Gastroesophageal sphincter (tissue), 3 donors: ENCODE results near the gene ASB14.

ENCODE experiments used
- CTCF ChIP-seq, 4 experiments: fragments of 200-600 bp in 2 of 4; fragments of 450-650 bp in 2 of 4; sonication (generic) in 1 of 4; IDR thresholded peaks; one replicate each; pipeline ENCODE4 v1.5.1; 2017 to 2019; ENCODE audit warnings: antibody characterized with exemption in 4 of 4, mild to moderate bottlenecking in 2 of 4, moderate library complexity in 2 of 4
- POLR2A ChIP-seq, 2 donors: fragments of 450-650 bp; IDR thresholded peaks; one replicate each; pipeline ENCODE4 v1.6.1; 2017; ENCODE audit warnings: antibody characterized with exemption in 2 of 2, mild to moderate bottlenecking in 2 of 2, moderate library complexity in 1 of 2
- POLR2AphosphoS5 ChIP-seq: sonication (generic); formaldehyde crosslinking; IDR thresholded peaks from one replicate; pipeline ENCODE4 v1.6.1; 2017; ENCODE audit warnings: antibody characterized with exemption

- TF ChIP-seq CTCF (IDR thresholded peaks at IDR 0.05) (no peak), POLR2AphosphoS5 (no peak), POLR2A (IDR thresholded peaks at IDR 0.05) (no peak)
Measured at GRCh38 chr3:57257678-57258077, 34.8 kb downstream of the ASB14 start.
